GM23248 (cell line): ENCODE results near the gene AMPD1.

ENCODE experiments used
- EZH2 ChIP-seq: fragments of 200-600 bp; sonication (generic); IDR thresholded peaks from 2 replicates; pipeline ENCODE4 v1.6.1; 2018; ENCODE audit warnings: antibody characterized with exemption, mild to moderate bottlenecking; ENCODE audit not compliant: insufficient read depth, poor library complexity, severe bottlenecking
- EZH2phosphoT487 ChIP-seq: fragments of 200-600 bp; sonication (generic); IDR thresholded peaks from 2 replicates; pipeline ENCODE4 v1.6.1; 2018; ENCODE audit warnings: antibody characterized with exemption, moderate library complexity, mild to moderate bottlenecking, low read depth; ENCODE audit not compliant: insufficient read depth

- no peak for TF ChIP-seq EZH2
- no peak for TF ChIP-seq EZH2phosphoT487
Measured at GRCh38 chr1:114660238-114660637, 35.1 kb downstream of the AMPD1 start.
